Neuron (in vitro differentiated cells): ENCODE data around the gene FABP3.

ENCODE experiments used
- H2AFZ ChIP-seq: one replicate; pipeline ENCODE4 v1.6.1; 2013; ENCODE audit warnings: low read depth, mild to moderate bottlenecking, inconsistent platforms, low read length, moderate library complexity
- H3K27me3 ChIP-seq: one replicate; pipeline ENCODE4 v1.6.1; 2013; ENCODE audit warnings: low read length; ENCODE audit not compliant: insufficient read depth
- H3K36me3 ChIP-seq: one replicate; pipeline ENCODE4 v1.6.1; 2013; ENCODE audit warnings: low read length; ENCODE audit not compliant: insufficient read depth
- H3K4me1 ChIP-seq: one replicate; pipeline ENCODE4 v1.6.1; 2013; ENCODE audit warnings: low read length; ENCODE audit not compliant: insufficient read depth
- H3K4me3 ChIP-seq: 2 replicates; pipeline ENCODE4 v1.5.1; 2013; ENCODE audit warnings: mild to moderate bottlenecking, low read length, moderate library complexity
- H3K9me3 ChIP-seq: one replicate; pipeline ENCODE4 v1.6.1; 2013; ENCODE audit warnings: low read length

The FABP3 gene

DNA sequence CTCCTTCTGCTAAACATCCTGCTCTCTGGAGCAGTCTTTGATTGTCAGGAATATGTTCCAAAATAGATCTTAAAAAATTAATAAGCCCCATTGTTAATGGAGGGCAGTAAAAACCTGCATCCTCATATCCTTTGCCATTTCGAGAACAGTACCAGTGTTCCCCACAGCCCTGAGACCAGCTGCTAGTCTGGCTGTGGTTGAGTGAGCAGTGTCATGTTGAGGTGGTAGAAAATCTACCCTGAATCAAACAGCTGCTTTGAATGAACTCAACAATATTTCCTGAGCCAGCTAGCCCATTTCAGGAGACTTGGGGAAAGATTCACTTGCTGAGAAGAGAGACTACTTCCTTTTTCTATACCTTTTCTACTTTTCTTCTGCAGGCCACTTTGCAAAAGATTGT is 24.4 kb downstream of the FABP3 start:
- H3K27me3 ChIP-seq, result no peaks in the 10 kb centered on the region
- no peak overlapping the region for H2AFZ ChIP-seq
- H3K4me1 ChIP-seq, result no peaks in the 10 kb centered on the region
- peaks cover 2% of the 10 kb centered on the region for H3K9me3 ChIP-seq
- peaks cover 62% of the 10 kb centered on the region for H3K36me3 ChIP-seq
- H3K4me3 ChIP-seq, result no peak overlapping the region

DNA sequence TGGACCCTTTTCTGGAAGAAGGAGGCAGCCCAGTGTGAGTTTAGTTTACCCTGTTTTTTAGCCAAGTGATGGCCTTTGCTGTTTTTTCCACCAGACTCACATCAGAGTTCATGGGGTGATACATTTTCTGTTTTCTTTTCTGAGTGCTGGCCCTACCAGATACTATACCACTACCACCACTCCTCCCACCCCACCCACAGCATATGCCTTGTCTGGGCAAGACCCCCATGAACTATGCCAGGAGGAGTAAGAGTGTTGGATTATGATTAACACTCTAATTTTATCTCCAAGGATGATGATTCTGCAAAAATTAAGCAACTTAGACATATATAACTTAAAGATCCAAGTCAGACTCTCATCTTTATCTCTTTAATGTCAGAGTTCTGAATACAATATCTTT is 26.1 kb downstream of the FABP3 start:
- Histone ChIP-seq H3K4me1 (no peaks in the 10 kb centered on the region), H3K4me3 (no peak overlapping the region), H2AFZ (no peak overlapping the region), H3K36me3 (peaks cover 49% of the 10 kb centered on the region), H3K27me3 (no peaks in the 10 kb centered on the region), H3K9me3 (no peaks in the 10 kb centered on the region)

GRCh38 chr1:31345635-31346034 is 27.2 kb downstream of the FABP3 start:
- H3K36me3 ChIP-seq, result peaks cover 40% of the 10 kb centered on the region
- H3K9me3 ChIP-seq, result no peaks in the 10 kb centered on the region
- H3K4me3 ChIP-seq, result no peak overlapping the region
- no peaks in the 10 kb centered on the region for H3K27me3 ChIP-seq
- H2AFZ ChIP-seq, result no peak overlapping the region
- H3K4me1 ChIP-seq, result no peaks in the 10 kb centered on the region

GRCh38 chr1:31344503-31344902 is 28.4 kb downstream of the FABP3 start:
- Histone ChIP-seq H3K36me3 (peaks cover 40% of the 10 kb centered on the region), H3K4me1 (no peaks in the 10 kb centered on the region), H3K9me3 (no peaks in the 10 kb centered on the region), H2AFZ (no peak overlapping the region), H3K27me3 (no peaks in the 10 kb centered on the region), H3K4me3 (no peak overlapping the region)

- Histone ChIP-seq H3K4me1 (no peaks in the 10 kb centered on the region), H3K9me3 (no peaks in the 10 kb centered on the region), H3K36me3 (peaks cover 30% of the 10 kb centered on the region), H3K27me3 (no peaks in the 10 kb centered on the region), H3K4me3 (no peak overlapping the region), H2AFZ (no peak overlapping the region)
Observed at GRCh38 chr1:31336687-31337467, 36.0 kb downstream of the FABP3 start.

DNA sequence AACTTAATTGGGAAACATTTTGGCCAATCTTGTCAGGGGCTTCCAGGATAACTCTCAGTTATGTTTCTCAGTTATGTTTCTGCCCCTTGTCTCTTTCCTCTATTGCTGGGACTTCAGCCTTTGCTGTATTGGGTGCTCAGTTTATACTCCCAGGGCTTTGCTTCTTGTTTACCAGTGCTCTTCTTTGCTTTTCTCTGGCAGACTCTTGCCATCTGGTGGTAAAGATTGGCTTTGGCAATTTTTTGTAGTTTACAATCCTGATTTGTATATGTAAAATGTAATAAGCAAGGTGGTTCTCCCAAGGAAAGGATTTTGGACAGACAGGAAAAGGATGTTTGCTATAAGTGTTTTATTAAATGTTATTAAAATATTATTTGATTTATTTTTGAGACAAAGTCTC is 37.9 kb downstream of the FABP3 start:
- Histone ChIP-seq H3K4me1 (no peaks in the 10 kb centered on the region), H2AFZ (no peak overlapping the region), H3K27me3 (no peaks in the 10 kb centered on the region), H3K4me3 (no peak overlapping the region), H3K9me3 (no peaks in the 10 kb centered on the region), H3K36me3 (peaks cover 29% of the 10 kb centered on the region)

DNA sequence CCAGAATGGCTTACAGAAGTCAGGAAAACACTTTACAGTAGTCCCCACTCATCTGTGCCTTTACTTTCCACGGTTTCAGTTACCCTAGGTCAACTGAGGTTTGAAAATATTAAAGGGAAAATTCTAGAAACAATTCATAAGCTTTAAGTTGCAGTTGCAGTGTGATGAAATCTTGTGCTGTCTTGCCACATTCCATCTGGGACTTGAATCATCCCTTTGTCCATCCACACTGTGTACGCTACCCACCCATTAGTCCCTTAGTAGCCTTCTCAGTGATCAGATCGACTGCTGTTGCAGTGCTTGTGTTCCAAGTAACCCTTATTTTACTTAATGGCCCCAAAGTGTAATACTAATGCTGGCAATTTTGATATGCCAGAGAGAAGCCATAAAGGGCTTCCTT is 45.5 kb downstream of the FABP3 start:
- no peak overlapping the region for H2AFZ ChIP-seq
- no peak overlapping the region for H3K4me3 ChIP-seq
- H3K36me3 ChIP-seq, result peaks cover 13% of the 10 kb centered on the region
- H3K4me1 ChIP-seq, result peaks cover 8% of the 10 kb centered on the region
- H3K27me3 ChIP-seq, result no peaks in the 10 kb centered on the region
- H3K9me3 ChIP-seq, result no peaks in the 10 kb centered on the region

GRCh38 chr1:31326461-31326860 is 46.4 kb downstream of the FABP3 start:
- H3K27me3 ChIP-seq, result no peaks in the 10 kb centered on the region
- H2AFZ ChIP-seq, result no peak overlapping the region
- H3K9me3 ChIP-seq, result no peaks in the 10 kb centered on the region
- peaks cover 8% of the 10 kb centered on the region for H3K4me1 ChIP-seq
- no peak overlapping the region for H3K4me3 ChIP-seq
- peaks cover 20% of the 10 kb centered on the region for H3K36me3 ChIP-seq

DNA sequence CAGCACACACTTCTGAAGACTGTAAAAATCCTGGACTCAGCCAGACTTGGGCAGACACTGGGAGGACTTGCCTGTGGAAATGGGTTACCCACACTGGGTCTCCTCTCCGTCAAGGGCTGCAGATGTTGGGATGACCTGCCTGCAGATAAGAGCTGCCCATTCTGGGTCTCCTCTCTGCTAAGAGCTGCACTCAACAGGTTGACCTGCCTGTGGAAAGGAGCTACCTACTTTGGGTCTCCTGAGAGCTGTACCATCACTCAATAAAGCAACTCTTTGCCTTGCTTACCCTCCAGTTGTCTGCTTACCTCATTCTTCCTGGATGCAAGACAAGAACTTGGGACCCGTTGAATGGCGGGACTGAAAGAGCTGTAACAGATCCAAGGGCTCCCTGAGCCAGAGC is 47.9 kb downstream of the FABP3 start:
- no peaks in the 10 kb centered on the region for H3K9me3 ChIP-seq
- H2AFZ ChIP-seq, result no peak overlapping the region
- peaks cover 8% of the 10 kb centered on the region for H3K4me1 ChIP-seq
- no peaks in the 10 kb centered on the region for H3K27me3 ChIP-seq
- H3K36me3 ChIP-seq, result peaks cover 29% of the 10 kb centered on the region
- no peak overlapping the region for H3K4me3 ChIP-seq

DNA sequence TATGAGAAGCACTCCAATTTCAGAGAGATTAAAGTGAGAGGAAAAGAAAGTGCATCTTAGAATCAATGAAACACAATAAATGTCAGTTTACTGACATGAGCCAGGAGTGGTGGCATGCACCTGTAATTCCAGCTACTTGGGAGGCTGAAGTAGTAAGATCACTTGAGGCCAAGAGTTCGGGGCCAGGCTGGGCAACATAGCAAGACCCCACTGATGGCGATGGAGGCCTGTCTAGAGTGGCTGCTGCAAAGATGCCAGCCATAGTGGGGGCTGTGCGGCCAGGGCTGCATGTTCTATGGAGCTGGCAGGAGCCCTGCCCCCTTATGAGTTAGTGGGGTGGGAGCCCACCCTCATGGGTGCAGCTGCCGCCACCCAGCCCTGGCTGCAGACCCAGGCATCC is 48.8 kb downstream of the FABP3 start:
- peaks cover 8% of the 10 kb centered on the region for H3K4me1 ChIP-seq
- H2AFZ ChIP-seq, result no peak overlapping the region
- peaks cover 38% of the 10 kb centered on the region for H3K36me3 ChIP-seq
- H3K9me3 ChIP-seq, result no peaks in the 10 kb centered on the region
- H3K27me3 ChIP-seq, result no peaks in the 10 kb centered on the region
- no peak overlapping the region for H3K4me3 ChIP-seq

GRCh38 chr1:31318146-31318545 is 54.7 kb downstream of the FABP3 start:
- no peaks in the 10 kb centered on the region for H3K9me3 ChIP-seq
- H3K4me3 ChIP-seq, result no peak overlapping the region
- H3K4me1 ChIP-seq, result no peaks in the 10 kb centered on the region
- no peaks in the 10 kb centered on the region for H3K27me3 ChIP-seq
- peaks cover 61% of the 10 kb centered on the region for H3K36me3 ChIP-seq
- no peak overlapping the region for H2AFZ ChIP-seq

- peaks cover 72% of the 10 kb centered on the region for H3K36me3 ChIP-seq
- H3K4me1 ChIP-seq, result no peaks in the 10 kb centered on the region
- no peak overlapping the region for H2AFZ ChIP-seq
- H3K4me3 ChIP-seq, result no peak overlapping the region
- H3K27me3 ChIP-seq, result no peaks in the 10 kb centered on the region
- H3K9me3 ChIP-seq, result no peaks in the 10 kb centered on the region
Observed at GRCh38 chr1:31315902-31316301, 57.0 kb downstream of the FABP3 start.
